ENCODE results near the gene ACAA1.
"Not testable (repeated sequence)": the region's sequence is repeated elsewhere in the genome, so short reads cannot be mapped to it uniquely, and the experiment has no call there.

The ACAA1 gene

GRCh38 chr3:38098376-38098723, 38.6 kb downstream of the ACAA1 start:
- no peak for DNase-seq

DNA sequence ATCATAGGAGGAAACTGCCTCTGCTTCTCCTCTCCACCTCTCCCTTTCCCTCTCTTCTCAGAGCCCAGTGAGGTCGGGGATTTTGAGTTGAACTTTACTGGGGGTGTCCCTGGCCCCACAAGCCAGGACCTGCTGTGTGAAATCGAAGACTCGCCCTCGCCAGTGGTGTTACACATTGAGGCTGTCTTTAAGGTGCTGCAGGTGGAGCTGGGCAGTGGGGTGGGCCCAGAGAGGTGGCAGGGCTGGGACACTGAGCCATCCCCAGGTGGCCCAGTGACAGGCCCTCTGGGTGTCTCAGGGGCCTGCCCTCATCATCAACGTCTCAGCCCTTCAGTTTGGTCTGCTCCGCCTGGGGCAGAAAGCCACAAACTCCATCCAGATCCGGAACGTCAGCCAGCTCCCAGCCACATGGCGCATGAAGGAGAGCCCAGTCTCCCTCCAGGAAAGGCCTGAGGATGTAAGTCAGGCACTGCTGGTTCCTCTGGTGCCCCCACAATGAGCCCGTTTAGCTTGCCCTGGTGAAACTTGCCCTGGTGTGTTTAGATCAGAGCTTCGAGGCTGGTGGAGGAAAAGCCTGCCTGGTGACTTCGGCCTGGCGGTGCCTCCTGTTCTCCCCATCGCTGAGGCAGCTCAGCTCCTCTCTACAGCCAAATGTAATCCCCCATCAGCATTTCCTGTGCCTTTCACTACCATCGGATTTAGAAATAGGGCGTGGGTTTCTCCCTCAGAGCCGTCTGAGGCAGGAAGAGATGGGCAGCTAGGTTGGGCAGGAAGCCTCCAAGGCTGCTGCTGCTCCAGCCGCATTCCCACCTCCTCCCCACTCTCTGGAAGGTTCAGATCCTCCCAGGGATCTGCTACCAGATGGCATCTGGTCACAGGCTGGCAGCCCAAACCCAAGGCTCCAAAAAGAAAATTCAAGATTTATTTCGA, 39.2 kb downstream of the ACAA1 start:
- no peak for DNase-seq

- no peak for DNase-seq
These were observed 41.1 kb downstream of the ACAA1 start for GRCh38 chr3:38095669-38096483.

- no peak for DNase-seq
These were observed 41.9 kb downstream of the ACAA1 start for GRCh38 chr3:38094999-38095398.

DNA sequence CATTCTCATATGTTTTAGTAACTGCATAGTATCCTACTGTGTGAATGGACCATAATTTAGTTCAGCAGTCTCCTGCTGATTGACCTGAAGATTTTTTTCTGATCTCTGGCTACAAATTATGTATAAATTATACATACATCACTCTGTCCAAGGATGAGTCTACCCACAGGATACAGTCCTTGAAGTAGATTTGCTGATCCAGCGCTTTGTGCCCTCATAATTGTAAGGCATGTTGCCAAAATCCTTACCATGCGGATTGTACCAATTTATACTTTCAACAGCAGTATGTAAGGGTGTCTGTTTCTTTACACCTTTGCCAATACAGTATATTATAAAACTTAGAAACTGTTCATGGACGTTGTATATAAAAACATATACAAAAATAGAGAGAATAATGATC, 46.5 kb downstream of the ACAA1 start:
- no peak for DNase-seq

- no peak for DNase-seq
These were observed 47.8 kb downstream of the ACAA1 start for GRCh38 chr3:38089163-38089562.

DNA sequence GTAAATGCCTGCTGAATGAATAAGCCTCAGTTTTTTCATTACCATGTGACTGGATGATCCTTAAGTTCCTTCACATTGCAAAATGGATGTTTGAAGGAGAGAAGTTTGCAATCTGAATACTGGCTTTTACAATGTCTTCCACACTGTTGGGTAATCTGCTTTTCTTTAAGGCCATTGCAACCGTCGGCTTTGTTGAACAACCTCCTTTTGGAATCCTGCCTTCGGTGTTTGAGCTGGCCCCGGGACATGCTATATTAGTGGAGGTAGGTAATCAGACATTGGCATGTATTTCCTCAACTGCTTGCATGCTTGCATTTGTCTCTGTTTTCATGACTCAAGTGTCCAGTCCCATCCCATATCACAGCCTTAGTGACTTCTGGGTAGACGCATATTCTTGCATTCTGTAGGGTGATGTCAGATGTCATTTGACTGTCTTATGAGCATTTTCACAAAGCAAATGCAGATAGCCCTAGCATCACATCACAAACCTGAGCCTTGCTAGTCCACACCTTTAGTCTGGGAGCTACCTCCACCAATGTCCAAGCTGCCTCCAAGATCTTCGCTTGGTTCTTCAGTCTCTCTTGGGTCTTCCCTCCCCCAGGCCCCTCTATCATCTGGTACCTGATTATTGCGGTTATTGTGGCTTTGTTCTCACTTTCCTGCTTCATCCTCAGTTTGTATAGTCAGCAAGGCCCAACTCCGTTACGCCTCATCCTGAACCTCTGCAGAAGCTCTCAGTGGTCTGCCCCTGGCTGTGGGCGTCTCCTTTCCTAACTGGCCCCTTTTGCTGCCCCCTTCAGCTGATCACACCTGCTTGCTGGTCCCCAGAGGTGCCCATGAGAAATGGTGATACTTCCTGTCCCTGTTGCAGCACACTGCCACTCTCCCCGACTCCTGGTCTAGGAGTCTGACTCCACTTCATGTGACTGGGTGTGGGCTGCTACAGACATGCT, 48.5 kb downstream of the ACAA1 start:
- no peak for DNase-seq

GRCh38 chr3:38087278-38087677, 49.6 kb downstream of the ACAA1 start:
- not testable (repeated sequence) for DNase-seq

DNA sequence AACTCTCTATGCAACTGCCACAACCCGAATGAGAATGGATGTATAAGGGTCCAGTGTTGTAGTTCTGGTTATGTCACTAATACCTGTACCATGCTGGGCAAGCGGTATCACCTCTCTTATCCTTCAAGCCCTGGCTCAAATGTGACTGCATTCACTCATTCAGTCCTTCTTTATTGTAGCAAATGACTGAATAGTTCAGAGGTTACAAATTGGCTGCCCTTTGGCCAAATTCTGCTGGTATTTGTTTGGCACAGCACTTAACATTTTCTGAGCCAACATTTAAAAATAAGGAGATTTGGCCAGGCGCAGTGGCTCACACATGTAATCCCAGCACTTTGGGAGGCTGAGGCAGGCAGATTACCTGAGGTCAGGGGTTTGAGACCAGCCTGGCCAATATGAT, 50.4 kb downstream of the ACAA1 start:
- no peak for DNase-seq

DNA sequence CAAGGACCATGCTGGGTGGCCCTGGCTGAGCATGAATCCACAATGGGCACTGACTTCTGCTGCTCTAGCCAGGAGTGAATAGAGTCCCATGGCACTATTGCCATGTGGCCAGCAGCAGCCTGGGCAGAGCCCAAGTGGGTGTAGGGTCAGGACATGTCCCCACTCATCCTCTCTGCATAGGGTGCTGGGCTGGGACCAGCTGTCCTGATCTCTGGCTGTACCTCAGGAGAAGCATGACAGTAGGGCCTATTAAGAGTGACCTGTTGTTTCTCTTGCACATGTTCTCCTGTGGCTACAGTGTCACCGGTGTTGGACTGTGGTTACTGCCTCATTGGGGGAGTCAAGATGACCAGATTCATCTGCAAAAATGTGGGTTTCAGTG, 51.0 kb downstream of the ACAA1 start:
- DNase-seq, result no peak

DNA sequence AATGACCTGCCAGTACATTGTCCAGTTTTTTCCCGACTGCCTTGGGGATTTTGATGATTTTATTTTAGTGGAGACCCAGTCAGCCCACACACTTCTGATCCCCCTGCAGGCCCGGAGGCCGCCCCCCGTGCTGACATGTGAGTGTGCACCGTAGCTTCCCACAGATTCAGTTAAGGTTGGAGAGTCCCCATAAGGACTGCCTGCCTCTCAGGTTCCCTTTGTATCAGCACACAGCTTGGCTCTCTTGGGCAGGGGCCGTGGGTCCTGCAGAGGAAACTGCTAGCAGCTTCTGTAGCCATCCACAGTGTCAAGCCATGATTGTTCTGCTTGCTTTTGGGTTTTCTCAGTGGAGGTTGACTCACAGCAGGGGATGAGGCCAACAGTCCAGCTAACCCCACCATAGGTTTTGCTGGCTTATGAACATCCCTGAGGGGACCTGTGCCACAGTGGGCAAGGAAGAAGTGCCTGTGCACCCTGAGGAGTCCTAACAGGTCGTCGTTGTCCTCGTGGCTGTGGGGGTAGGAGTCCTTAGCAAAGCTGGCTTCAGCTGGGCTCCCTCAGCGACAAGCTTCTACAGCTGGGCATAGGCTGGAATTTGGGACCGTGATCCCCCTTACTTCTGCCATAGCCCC, 51.5 kb downstream of the ACAA1 start:
- DNase-seq, result no peak

DNA sequence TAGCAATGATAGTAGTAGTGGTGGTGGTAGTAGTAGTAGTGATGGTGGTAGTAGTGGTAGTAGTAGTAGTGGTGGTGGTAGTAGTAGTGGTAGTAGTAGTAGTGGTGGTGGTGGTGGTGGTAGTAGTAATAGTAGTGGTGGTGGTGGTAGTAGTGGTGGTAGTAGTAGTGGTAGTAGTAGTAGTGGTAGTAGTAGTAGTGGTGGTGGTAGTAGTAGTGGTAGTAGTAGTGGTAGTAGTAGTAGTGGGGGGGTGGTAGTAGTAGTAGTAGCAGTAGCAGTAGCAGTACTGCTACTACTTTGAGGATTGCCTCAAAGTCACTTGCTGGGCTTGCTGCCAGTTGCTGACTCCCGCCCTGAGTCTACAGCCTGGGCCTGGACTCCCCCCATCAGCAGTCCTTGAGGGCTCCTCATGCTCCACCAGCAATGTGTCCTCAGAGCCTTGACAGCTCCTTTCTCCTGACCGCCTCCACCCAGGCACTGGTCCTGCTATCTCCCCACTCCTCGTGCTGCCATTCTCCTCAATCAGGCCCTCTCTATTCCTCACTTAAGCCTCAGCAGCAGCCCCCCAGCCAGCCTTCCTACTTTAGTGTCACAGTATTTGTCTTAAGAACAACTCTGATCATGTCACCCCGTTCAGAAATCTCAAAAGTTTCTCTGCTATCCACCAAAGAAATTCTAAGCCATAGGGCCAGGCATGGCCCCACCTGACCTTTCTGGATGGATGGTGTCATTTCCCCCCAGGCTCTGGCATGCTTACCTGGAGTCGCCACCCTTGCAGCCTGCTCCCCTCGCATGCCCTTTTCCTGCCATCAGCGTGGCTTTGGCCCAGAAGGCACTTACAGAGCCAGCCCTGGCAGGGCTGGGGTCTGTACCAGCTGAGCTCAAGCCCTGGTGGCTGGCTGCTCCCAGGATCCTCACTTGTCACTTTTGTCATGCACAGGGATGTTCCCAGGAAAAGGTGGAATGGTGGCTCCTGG, 52.3 kb downstream of the ACAA1 start:
- no peak for DNase-seq

DNA sequence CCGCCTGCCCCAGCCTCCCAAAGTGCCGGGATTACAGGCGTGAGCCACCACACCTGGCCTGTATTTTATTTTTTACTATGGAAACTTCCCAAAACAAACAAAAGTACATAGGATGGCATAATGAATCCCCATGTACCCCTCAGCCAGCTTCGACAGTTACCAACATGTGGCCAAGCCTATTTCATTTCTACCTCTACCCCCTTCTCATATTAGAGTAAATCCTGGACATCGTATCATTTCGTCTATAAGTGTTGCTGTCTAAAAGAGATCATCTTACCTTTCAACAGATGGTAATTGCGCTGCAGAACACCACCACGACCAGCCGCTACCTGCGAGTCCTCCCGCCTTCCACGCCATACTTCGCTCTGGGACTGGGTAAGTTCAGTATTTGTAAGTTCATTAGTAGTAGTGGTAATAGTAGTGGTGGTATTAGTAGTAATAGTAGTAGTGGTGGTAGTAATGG, 53.0 kb downstream of the ACAA1 start:
- DNase-seq, result no peak

GRCh38 chr3:38083254-38083653, 53.7 kb downstream of the ACAA1 start:
- not testable (repeated sequence) for DNase-seq

GRCh38 chr3:38082296-38082695, 54.6 kb downstream of the ACAA1 start:
- not testable (repeated sequence) for DNase-seq

- not testable (repeated sequence) for DNase-seq
These were observed 59.9 kb downstream of the ACAA1 start for GRCh38 chr3:38077073-38077472.

Measured in stimulated activated CD4-positive, alpha-beta T cell treated with anti-CD3 and anti-CD28 coated beads, Interleukin-4, amount 100 ng/mL, for 24 hours (primary cell).